Activated CD8-positive, alpha-beta T cell treated with anti-CD3 and anti-CD28 coated beads for 36 hours (primary cell): ENCODE results near the gene MLLT1. TPM values are rescaled to one million over a fixed set of nuclear protein-coding genes. Genes with fewer than 3 reads are reported as not detected.

Source experiments
- ATAC-seq: fragments of 200-7000 bp; cut with Tn5 transposase; one replicate; pipeline ENCODE4 v1.10.0; 2021; ENCODE audit warnings: mild to moderate bottlenecking, moderate library complexity
- CTCF ChIA-PET: fragments of 350-600 bp; sonication (Branson Sonifier 250); formaldehyde crosslinking; loops from one replicate; lab custom pipeline; 2021; ENCODE audit warnings: antibody characterized with exemption; lab: Charles Lee
- POLR2A ChIA-PET: fragments of 350-600 bp; sonication (Branson Sonifier 250); formaldehyde crosslinking; loops from one replicate; lab custom pipeline; 2021; ENCODE audit warnings: antibody characterized with exemption; lab: Charles Lee
- DNase-seq: peaks from one replicate; pipeline ENCODE4 v3.0.0-alpha.2; 2020
- H3K27ac Mint-ChIP-seq: one replicate; pipeline ENCODE4 v1.8.0; 2021; ENCODE audit warnings: mild to moderate bottlenecking, mixed read lengths
- H3K27me3 Mint-ChIP-seq: one replicate; pipeline ENCODE4 v1.8.0; 2021; ENCODE audit warnings: mixed read lengths
- H3K36me3 Mint-ChIP-seq: one replicate; pipeline ENCODE4 v1.8.0; 2021; ENCODE audit warnings: low read depth, mixed read lengths
- H3K4me1 Mint-ChIP-seq: one replicate; pipeline ENCODE4 v1.8.0; 2021; ENCODE audit warnings: low read depth, mixed read lengths
- H3K4me3 Mint-ChIP-seq: one replicate; pipeline ENCODE4 v1.8.0; 2021; ENCODE audit warnings: mild to moderate bottlenecking, moderate library complexity, mixed read lengths
- H3K9me3 Mint-ChIP-seq: one replicate; pipeline ENCODE4 v1.8.0; 2021; ENCODE audit warnings: mixed read lengths
- intact Hi-C: fragments of 100-400 bp; cut with micrococcal nuclease; formaldehyde crosslinking; loops from one replicate; pipeline ENCODE4 v1.10.0; 2022
- total RNA-seq, 2 experiments: library from RNA; stranded (reverse); gene quantifications; one replicate each; pipeline ENCODE4 v1.2.3, GENCODE V29; 2021
- TF ChIP-seq, protein P1 (sequence below): fragments of 200-600 bp; IDR thresholded peaks from one replicate; pipeline ENCODE4 v1.8.0; 2022; ENCODE audit warnings: antibody characterized with exemption, mild to moderate bottlenecking

Gene MLLT1
- total RNA-seq, 2 experiments from 2014 or later = 41.4 to 44.6 TPM

DNA sequence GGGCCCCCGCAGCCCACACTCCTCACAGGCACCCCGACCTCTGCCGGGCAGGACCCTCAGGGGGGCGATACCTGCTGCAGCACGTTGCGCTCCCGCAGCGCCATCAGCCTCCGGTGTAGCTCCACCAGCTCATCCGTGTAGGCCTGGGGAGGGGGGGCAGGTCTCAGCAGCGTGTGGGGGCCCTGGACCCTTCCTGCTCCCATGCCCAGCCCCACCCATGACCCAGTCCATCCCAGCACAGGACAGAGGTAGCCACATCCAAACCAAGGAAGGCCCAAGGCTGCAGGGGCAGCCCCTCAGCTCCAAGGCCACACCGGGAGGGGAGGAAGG is 66.5 kb downstream of the MLLT1 start:
- Mint-ChIP-seq H3K27me3 (no peaks in the 10 kb centered on the region), H3K36me3 (peaks cover 8% of the 10 kb centered on the region), H3K4me3 (no peak overlapping the region), H3K27ac (no peak overlapping the region), H3K9me3 (no peaks in the 10 kb centered on the region), H3K4me1 (no peaks in the 10 kb centered on the region)
- intact Hi-C loops = no loop called here
- TF ChIP-seq, protein P1, sequence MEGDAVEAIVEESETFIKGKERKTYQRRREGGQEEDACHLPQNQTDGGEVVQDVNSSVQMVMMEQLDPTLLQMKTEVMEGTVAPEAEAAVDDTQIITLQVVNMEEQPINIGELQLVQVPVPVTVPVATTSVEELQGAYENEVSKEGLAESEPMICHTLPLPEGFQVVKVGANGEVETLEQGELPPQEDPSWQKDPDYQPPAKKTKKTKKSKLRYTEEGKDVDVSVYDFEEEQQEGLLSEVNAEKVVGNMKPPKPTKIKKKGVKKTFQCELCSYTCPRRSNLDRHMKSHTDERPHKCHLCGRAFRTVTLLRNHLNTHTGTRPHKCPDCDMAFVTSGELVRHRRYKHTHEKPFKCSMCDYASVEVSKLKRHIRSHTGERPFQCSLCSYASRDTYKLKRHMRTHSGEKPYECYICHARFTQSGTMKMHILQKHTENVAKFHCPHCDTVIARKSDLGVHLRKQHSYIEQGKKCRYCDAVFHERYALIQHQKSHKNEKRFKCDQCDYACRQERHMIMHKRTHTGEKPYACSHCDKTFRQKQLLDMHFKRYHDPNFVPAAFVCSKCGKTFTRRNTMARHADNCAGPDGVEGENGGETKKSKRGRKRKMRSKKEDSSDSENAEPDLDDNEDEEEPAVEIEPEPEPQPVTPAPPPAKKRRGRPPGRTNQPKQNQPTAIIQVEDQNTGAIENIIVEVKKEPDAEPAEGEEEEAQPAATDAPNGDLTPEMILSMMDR = no peak
- ChIA-PET POLR2A (no interaction called here), CTCF (interaction anchor here (0.6 kb wide), 1 partner anchor 475 kb away, joined by 4 read pairs; no protein-coding TSS in a partner anchor)
- no peak for DNase-seq
- no peak for ATAC-seq

DNA sequence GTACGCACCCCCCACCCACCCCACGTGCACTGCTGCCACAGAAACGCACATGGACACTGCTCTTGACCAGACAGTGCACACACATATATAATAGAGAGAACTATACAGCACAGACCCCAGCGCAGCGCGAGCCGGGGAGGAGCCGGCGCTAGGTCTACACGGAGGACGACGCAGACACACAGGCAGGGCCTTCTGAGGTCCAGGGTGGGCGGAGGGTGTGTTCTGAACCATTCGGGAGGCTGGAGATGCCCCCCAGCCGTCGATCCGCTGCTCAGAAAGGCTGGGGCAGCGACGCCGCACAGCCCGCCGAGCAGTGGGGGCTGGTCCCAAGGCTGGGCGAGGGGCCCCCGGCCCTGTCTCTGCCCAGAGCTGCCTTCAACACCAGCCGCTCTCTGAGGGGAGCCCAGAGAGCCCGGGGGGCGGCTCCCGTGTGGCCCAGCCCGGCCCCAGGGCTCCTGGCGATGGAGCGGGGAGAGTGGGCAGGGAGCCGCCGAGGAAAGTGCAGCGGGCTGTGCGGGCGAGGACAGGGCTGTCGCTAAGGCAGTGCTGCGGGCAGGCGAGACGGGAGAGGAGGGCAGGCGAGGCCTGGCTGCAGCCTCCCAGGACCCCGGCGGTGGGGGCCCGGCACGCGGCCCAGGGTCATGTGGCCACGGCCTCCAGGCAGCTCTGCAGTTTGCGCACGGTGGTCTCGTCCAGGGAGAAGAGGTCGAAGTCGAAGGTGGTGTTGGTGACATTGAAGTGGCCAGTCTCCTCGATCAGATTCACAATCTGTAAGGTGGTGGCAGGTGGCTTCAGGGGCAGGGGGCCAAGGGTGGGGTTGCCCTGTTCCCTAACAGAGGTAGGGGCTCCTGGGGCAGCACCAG is 67.1 kb downstream of the MLLT1 start:
- H3K36me3 Mint-ChIP-seq = peaks cover 8% of the 10 kb centered on the region
- TF ChIP-seq, protein P1 = no peak
- DNase-seq (no peak), ATAC-seq (no peak)
- ChIA-PET CTCF (interaction anchor here (1.0 kb wide), 1 partner anchor 270 kb away, joined by 3 read pairs; no protein-coding TSS in a partner anchor), POLR2A (no interaction called here)
- no peaks in the 10 kb centered on the region for H3K4me1 Mint-ChIP-seq
- intact Hi-C loops = no loop called here
- no peaks in the 10 kb centered on the region for H3K27me3 Mint-ChIP-seq
- no peak overlapping the region for H3K27ac Mint-ChIP-seq
- H3K9me3 Mint-ChIP-seq = no peaks in the 10 kb centered on the region
- no peak overlapping the region for H3K4me3 Mint-ChIP-seq

DNA sequence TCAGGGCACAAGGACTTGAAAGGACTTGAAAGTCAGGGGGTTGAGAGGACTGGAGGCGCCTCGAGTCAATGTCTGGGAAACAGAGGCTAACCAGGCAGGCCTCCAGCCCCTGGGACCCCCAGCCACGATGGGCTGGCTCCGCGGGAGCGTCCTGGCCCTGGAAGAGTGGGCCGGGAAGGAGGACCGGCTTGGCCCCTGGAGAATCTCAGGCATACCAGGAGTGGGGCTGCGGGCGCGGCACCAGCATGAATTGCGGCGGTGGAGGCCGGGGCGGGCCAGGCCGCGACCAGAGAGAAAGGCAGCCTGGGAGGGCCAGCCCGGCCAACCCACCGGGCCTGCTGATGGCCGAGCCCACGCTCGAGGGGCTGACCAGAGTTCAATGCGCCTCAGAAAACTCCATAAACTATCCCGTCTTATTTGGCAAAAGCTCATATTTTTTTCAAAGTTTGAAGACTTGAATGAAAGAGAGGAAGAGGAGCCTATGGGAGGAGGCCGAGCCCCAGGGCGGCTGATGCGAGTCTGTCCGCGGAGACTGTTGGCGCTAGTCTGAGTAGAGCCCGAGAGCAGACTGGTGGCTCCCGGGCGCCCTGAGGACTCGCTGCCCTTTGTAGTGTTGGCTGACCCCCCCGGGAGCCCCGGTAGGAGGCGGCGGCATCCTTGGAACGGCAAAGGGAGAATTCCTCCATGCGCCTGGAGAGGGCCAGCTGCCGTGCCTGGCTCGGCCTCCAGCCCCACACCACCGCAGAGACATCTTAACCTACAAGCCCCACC is 68.0 kb downstream of the MLLT1 start:
- Mint-ChIP-seq H3K27ac (no peak overlapping the region), H3K4me1 (no peaks in the 10 kb centered on the region), H3K27me3 (no peaks in the 10 kb centered on the region), H3K9me3 (no peaks in the 10 kb centered on the region), H3K4me3 (no peak overlapping the region), H3K36me3 (peaks cover 8% of the 10 kb centered on the region)
- no peak for DNase-seq
- ATAC-seq = no peak
- TF ChIP-seq, protein P1 = no peak
- ChIA-PET POLR2A (interaction anchor here (0.6 kb wide), 1 partner anchor 82 kb away, joined by 3 read pairs; no protein-coding TSS in a partner anchor), CTCF (interaction anchor here (1.0 kb wide), 1 partner anchor 270 kb away, joined by 3 read pairs; no protein-coding TSS in a partner anchor)
- intact Hi-C loops = no loop called here

DNA sequence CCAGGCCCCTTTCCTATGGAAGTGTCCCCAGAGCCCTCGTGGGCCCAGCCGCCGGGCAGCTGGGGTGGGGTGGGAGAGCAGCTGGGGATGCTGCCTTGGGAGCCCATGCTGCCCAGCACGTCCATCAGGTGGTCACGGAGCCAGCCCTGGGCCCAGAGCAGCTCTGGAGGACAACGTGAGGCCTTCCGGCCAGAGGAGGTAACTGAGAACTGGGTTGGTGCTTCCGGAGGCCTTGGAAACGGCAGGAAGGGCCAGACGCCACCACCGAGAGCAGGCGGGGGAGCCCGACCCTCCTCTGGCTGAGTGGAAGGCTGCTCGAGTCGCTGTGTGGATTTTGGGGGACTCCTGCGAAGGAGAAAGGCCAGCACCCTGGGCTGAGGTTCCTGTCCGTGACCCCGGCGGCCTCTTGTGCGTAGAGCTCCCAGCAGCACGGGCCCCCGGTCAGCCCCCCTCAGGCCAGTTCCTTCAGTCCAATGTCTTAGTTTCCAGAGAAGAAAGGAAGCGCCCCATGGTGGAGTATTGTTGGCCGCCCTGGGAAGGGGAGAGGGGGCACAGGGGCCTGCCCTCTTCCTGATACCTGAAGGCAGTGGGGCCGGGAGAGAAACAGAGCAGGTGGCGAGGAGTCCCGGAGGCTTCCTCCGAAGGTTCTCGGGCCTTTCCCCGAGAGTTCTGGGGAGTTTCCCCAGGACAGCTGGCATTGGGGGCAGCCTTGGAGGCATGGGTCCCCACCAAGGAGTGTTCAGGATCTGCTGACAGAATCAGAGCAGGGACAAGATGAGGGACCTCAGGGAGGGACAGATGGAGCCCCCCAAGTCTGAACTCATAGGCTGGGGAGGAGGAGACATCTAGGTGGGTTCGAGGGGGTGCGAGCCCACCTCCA is 68.8 kb downstream of the MLLT1 start:
- intact Hi-C loops = no loop called here
- TF ChIP-seq, protein P1 = no peak
- H3K4me3 Mint-ChIP-seq = no peak overlapping the region
- H3K27me3 Mint-ChIP-seq = no peaks in the 10 kb centered on the region
- peaks cover 8% of the 10 kb centered on the region for H3K36me3 Mint-ChIP-seq
- H3K9me3 Mint-ChIP-seq = no peaks in the 10 kb centered on the region
- CTCF ChIA-PET = interaction anchor here (1.0 kb wide), 1 partner anchor 271 kb away, joined by 3 read pairs; no protein-coding TSS in a partner anchor
- no peaks in the 10 kb centered on the region for H3K4me1 Mint-ChIP-seq
- ATAC-seq (no peak), DNase-seq (no peak)
- POLR2A ChIA-PET = interaction anchor here (0.6 kb wide), 1 partner anchor 81 kb away, joined by 3 read pairs; no protein-coding TSS in a partner anchor
- no peak overlapping the region for H3K27ac Mint-ChIP-seq
